GM18951 (cell line): ENCODE measurements around the gene DOHH.

ENCODE experiments used
- POLR2A ChIP-seq: IDR thresholded peaks from 4 replicates; pipeline ENCODE4 v1.6.1; 2011; ENCODE audit warnings: mild to moderate bottlenecking; ENCODE audit not compliant: insufficient read length, insufficient read depth; ENCODE audit errors: extremely low read depth
- in situ Hi-C: fragments of 300-500 bp; cut with MboI; formaldehyde crosslinking; loops from one replicate; pipeline ENCODE4 v1.12.0; 2022; ENCODE audit warnings: low sequenced_read_pairs, mixed read lengths, inconsistent platforms; ENCODE audit not compliant: unreplicated experiment

The DOHH gene

DNA sequence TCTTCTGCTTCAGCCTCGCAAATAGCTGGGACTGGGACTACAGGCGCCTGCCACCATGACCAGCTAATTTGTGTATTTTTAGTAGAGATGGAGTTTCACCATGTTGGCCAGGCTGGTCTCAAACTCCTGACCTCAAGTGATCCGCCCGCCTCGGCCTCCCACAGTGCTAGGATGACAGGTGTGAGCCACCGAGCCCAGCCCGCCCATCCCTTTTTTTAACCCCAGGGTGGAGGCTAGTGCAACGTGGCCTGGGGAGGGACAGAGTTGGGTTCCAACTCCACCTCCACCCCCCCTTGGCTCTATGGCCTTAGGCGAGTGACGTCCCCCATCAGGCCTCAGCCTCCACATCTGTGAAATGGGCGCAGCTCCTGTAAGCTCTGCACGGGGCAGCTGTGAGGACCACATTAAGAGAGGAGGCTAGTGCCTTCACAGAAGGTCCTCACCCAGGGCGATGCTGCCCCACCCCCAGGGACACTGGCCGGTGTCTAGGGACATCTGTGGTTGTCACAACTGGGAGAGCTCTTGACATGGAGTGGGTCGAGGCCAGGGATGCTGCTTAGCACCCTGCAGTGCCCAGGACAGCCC lies 57.9 kb downstream of the DOHH start:
- no peak for TF ChIP-seq POLR2A
- in situ Hi-C loops, result no loop called here

DNA sequence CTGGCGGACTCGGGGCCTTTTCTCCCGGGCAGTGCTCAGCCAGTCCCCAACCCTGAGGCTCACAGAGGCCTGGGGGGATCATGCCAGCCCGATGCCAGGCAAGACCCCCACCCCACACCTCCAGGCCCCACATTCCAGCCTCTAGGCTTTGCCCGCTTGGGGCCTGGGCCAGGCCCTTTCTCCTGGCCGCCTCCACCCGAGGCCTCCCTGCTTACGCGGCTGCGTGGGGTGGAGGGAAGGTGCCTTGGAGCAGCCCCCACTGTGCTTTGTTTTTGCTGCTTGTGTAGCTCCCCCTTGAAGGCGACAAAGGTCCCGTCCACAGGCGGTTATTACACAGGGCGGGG lies 58.5 kb downstream of the DOHH start:
- TF ChIP-seq POLR2A, result no peak
- in situ Hi-C loops, result no loop called here

- in situ Hi-C loops, result no loop called here
Measured at GRCh38 chr19:3441089-3441985, 59.1 kb downstream of the DOHH start.

More at GRCh38 chr19:3441089-3441985, 59.1 kb downstream of the DOHH start:
- TF ChIP-seq POLR2A, result no peak
